Testis (tissue), 3 donors: ENCODE measurements around the gene TENM4. TPM values are rescaled to one million over a fixed set of nuclear protein-coding genes. Genes with fewer than 3 reads are reported as not detected.

Experiments used
- DNase-seq: peaks from one replicate; pipeline ENCODE4 v3.0.0-alpha.2; 2019
- H3K27ac ChIP-seq, 2 donors: fragments of 200-600 bp; sonication (generic); one replicate each; pipeline ENCODE4 v1.5.1; 2019
- H3K27me3 ChIP-seq: fragments of 200-600 bp; sonication (generic); one replicate; pipeline ENCODE4 v1.5.1; 2019
- H3K36me3 ChIP-seq: fragments of 200-600 bp; sonication (generic); one replicate; pipeline ENCODE4 v1.5.1; 2017; ENCODE audit warnings: low read depth; ENCODE audit errors: missing control alignments
- H3K4me1 ChIP-seq: fragments of 200-600 bp; sonication (generic); one replicate; pipeline ENCODE4 v1.5.1; 2019
- H3K4me3 ChIP-seq, 2 donors: fragments of 200-600 bp; sonication (generic); one replicate each; pipeline ENCODE4 v1.5.1; 2017 to 2019
- H3K9me3 ChIP-seq: fragments of 200-600 bp; sonication (generic); one replicate; pipeline ENCODE4 v1.5.1; 2017
- POLR2A ChIP-seq: fragments of 450-650 bp; IDR thresholded peaks from one replicate; pipeline ENCODE4 v1.6.1; 2017; ENCODE audit warnings: antibody characterized with exemption, mild to moderate bottlenecking, moderate library complexity
- WGBS, 2 donors: methylation state at CpG; one replicate each; pipeline ENCODE4 v1.1.5; 2018; 5-methylcytosine and 5-hydroxymethylcytosine counted together
- intact Hi-C: fragments of 100-400 bp; cut with DNase I; formaldehyde crosslinking; loops from one replicate; pipeline ENCODE4 v1.15.1; 2023; ENCODE audit warnings: low total_unique reads
- polyA plus RNA-seq: library from polyadenylated mRNA; stranded (reverse); fragments of 350-450 nt; fragmentation: Illumina TruSeq; extraction: RNeasy Lipid Tissue Mini Kit (QIAGEN cat#74804); gene quantifications from one replicate; pipeline ENCODE4 v1.2.3, GENCODE V29; 2014; ENCODE audit warnings: low read depth, low replicate concordance; ENCODE audit not compliant: insufficient read depth
- total RNA-seq, 2 donors: library from RNA; depleted of rRNA; stranded (reverse); fragments of >200 nt; gene quantifications; one replicate each; pipeline ENCODE4 v1.2.3, GENCODE V29; 2016
- TF ChIP-seq, protein P1 (sequence below), 3 experiments: fragments of 450-650 bp in 2 of 3; fragments of 200-600 bp in 1 of 3; sonication (generic) in 1 of 3; IDR thresholded peaks; one replicate each; pipeline ENCODE4 v1.5.1; 2016 to 2019; ENCODE audit warnings: antibody characterized with exemption in 3 of 3, mild to moderate bottlenecking in 2 of 3, moderate library complexity in 1 of 3

The TENM4 gene
- total and polyA plus RNA-seq, 3 donors from 2014 or later = 10.6 to 17.9 (median 11.4) TPM

DNA sequence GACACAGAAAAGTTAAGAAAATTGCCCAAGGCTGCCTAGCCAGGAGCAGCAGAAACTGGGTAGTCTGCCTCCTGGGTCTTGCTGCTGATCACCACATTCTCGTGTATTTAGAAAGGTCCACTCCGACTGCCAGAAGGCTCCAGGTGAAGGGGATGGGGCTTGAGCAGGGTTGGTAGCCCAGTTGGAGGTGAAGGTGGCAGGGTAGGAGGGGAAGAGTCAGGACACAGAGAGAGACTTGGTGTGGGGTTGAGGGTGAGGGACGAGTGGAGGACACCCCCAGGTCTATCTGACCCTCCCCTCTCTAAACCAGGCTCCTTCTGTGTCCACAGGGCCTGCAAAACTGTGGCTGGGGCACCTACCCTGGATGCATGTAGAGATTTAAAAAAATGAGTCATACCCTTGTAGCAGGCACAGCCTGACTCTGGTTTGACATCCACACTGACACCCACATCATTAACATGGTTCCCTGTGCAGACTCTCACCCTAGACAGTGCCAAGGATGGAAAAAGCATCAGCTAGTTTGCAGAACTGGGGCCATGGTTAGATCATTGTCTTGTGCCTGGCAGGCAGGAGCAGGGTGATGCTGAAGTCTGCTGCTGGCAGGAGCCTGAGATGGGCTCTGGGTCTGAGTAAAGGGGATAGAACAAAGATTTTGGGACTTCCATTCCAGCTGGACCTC is 273.2 kb downstream of the TENM4 start:
- WGBS, 2 donors = 89 to 91% methylated on average over 3 of the region's 3 CpGs
- Histone ChIP-seq H3K4me1 (no peaks in the 10 kb centered on the region), H3K4me3 (no peak overlapping the region), H3K27me3 (no peaks in the 10 kb centered on the region), H3K27ac (no peak overlapping the region), H3K36me3 (no peaks in the 10 kb centered on the region), H3K9me3 (no peaks in the 10 kb centered on the region)
- TF ChIP-seq, protein P1, sequence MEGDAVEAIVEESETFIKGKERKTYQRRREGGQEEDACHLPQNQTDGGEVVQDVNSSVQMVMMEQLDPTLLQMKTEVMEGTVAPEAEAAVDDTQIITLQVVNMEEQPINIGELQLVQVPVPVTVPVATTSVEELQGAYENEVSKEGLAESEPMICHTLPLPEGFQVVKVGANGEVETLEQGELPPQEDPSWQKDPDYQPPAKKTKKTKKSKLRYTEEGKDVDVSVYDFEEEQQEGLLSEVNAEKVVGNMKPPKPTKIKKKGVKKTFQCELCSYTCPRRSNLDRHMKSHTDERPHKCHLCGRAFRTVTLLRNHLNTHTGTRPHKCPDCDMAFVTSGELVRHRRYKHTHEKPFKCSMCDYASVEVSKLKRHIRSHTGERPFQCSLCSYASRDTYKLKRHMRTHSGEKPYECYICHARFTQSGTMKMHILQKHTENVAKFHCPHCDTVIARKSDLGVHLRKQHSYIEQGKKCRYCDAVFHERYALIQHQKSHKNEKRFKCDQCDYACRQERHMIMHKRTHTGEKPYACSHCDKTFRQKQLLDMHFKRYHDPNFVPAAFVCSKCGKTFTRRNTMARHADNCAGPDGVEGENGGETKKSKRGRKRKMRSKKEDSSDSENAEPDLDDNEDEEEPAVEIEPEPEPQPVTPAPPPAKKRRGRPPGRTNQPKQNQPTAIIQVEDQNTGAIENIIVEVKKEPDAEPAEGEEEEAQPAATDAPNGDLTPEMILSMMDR (IDR thresholded peaks at IDR 0.05) = no peak
- no peak for TF ChIP-seq POLR2A
- no peak for DNase-seq
- intact Hi-C loops = no loop called here

- Histone ChIP-seq H3K4me3 (no peak overlapping the region), H3K27me3 (no peaks in the 10 kb centered on the region), H3K9me3 (no peaks in the 10 kb centered on the region), H3K4me1 (no peaks in the 10 kb centered on the region), H3K36me3 (no peaks in the 10 kb centered on the region), H3K27ac (no peak overlapping the region)
- no peak for DNase-seq
- TF ChIP-seq, protein P1 (IDR thresholded peaks at IDR 0.05) = no peak
- no peak for TF ChIP-seq POLR2A
- WGBS, 2 donors = 97 to 100% methylated on average over 2 of the region's 2 CpGs
- intact Hi-C loops = no loop called here
These were observed 274.9 kb downstream of the TENM4 start for GRCh38 chr11:79165908-79166307.

DNA sequence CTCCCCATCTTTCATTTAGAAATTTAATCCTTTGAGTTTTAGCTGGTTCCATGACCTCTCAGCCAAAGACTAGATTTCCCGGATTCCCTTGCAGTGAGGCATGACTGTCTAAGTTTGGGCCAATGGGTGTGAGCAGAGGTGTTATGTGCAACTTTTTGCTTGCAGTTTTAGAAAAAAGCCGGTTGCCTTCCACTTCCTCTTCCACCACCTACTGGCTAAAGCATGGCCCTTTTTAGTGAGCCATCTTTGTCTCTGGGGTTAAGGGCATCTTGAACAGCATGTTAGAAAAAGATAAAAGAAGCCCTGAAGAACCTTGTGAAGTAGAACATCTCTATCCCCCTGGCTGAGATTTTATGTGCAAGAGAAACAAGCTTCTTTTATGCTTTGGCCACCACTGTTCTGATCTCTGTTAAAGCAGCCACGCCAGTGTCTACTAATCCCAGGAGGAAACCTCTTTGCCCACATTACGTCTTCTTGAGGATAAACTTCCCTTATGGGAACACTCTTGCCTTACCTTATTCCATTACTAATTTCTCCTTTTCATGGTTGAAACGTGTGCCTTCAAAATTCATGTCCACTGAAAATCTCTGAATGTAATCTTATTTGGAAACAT is 279.9 kb downstream of the TENM4 start:
- no peak overlapping the region for H3K4me3 ChIP-seq
- 66 to 89% methylated on average over 5 of the region's 5 CpGs for WGBS, 2 donors
- H3K27ac ChIP-seq = no peak overlapping the region
- H3K27me3 ChIP-seq = no peaks in the 10 kb centered on the region
- TF ChIP-seq POLR2A = no peak
- TF ChIP-seq, protein P1 (IDR thresholded peaks at IDR 0.05) = peak; percentile 8 to 30 (median 14)
- intact Hi-C loops = no loop called here
- H3K9me3 ChIP-seq = no peaks in the 10 kb centered on the region
- no peaks in the 10 kb centered on the region for H3K4me1 ChIP-seq
- peak; percentile 33 for DNase-seq
- H3K36me3 ChIP-seq = no peaks in the 10 kb centered on the region

- intact Hi-C loops = no loop called here
- no peak overlapping the region for H3K4me3 ChIP-seq
- WGBS, 2 donors = 81 to 85% methylated on average over 6 of the region's 6 CpGs
- no peaks in the 10 kb centered on the region for H3K4me1 ChIP-seq
- no peaks in the 10 kb centered on the region for H3K9me3 ChIP-seq
- no peak overlapping the region for H3K27ac ChIP-seq
- no peak for DNase-seq
- TF ChIP-seq, protein P1 (IDR thresholded peaks at IDR 0.05) = peak in 2 of 3 experiments; percentile 27 to 28
- TF ChIP-seq POLR2A = no peak
- H3K36me3 ChIP-seq = no peaks in the 10 kb centered on the region
- H3K27me3 ChIP-seq = no peaks in the 10 kb centered on the region
These were observed 281.0 kb downstream of the TENM4 start for GRCh38 chr11:79159657-79160450.
